Measurements from ENCODE around the gene PITX3.

DNA sequence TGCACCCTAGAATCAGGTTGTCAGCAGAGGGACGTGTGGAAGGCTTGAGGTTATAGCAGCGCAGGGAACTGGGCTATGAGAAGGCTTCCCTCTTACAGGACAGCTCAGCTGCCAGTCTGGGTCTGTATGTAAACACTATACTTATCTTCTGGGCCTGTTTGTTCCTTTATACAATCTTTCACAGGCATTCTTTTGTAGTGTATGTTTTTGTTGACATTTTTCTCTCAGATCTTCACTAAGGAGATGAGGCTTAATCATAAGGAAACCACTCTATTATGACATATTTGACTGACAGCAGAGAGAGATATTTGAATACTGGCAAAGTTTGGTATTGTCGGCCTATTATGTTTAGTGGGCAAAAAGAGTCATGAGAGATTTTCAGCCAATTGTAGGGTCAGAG lies 4.9 kb upstream of the PITX3 start:
- TF ChIP-seq, protein P1, sequence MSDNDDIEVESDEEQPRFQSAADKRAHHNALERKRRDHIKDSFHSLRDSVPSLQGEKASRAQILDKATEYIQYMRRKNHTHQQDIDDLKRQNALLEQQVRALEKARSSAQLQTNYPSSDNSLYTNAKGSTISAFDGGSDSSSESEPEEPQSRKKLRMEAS (CRISPR knock-in tag; IDR thresholded peaks at IDR 0.05), result no peak
- no peak for TF ChIP-seq ZNF354B (CRISPR knock-in tag; IDR thresholded peaks at IDR 0.05)
- no peak for TF ChIP-seq ZNF274 (IDR thresholded peaks at IDR 0.05; ENCODE audit: borderline replicate concordance, low read depth, low read length)
- TF ChIP-seq ZNF184 (CRISPR knock-in tag; IDR thresholded peaks at IDR 0.05), result no peak
- no peak for TF ChIP-seq SIN3A (IDR thresholded peaks at IDR 0.05; ENCODE audit: borderline replicate concordance in 2 of 2, control insufficient read depth in 1 of 2, low read depth in 2 of 2, low read length in 2 of 2)
- TF ChIP-seq, protein P2, sequence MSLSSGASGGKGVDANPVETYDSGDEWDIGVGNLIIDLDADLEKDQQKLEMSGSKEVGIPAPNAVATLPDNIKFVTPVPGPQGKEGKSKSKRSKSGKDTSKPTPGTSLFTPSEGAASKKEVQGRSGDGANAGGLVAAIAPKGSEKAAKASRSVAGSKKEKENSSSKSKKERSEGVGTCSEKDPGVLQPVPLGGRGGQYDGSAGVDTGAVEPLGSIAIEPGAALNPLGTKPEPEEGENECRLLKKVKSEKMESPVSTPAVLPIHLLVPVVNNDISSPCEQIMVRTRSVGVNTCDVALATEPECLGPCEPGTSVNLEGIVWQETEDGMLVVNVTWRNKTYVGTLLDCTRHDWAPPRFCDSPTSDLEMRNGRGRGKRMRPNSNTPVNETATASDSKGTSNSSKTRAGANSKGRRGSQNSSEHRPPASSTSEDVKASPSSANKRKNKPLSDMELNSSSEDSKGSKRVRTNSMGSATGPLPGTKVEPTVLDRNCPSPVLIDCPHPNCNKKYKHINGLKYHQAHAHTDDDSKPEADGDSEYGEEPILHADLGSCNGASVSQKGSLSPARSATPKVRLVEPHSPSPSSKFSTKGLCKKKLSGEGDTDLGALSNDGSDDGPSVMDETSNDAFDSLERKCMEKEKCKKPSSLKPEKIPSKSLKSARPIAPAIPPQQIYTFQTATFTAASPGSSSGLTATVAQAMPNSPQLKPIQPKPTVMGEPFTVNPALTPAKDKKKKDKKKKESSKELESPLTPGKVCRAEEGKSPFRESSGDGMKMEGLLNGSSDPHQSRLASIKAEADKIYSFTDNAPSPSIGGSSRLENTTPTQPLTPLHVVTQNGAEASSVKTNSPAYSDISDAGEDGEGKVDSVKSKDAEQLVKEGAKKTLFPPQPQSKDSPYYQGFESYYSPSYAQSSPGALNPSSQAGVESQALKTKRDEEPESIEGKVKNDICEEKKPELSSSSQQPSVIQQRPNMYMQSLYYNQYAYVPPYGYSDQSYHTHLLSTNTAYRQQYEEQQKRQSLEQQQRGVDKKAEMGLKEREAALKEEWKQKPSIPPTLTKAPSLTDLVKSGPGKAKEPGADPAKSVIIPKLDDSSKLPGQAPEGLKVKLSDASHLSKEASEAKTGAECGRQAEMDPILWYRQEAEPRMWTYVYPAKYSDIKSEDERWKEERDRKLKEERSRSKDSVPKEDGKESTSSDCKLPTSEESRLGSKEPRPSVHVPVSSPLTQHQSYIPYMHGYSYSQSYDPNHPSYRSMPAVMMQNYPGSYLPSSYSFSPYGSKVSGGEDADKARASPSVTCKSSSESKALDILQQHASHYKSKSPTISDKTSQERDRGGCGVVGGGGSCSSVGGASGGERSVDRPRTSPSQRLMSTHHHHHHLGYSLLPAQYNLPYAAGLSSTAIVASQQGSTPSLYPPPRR (CRISPR knock-in tag; IDR thresholded peaks at IDR 0.05; ENCODE audit: borderline replicate concordance), result no peak
- TF ChIP-seq KLF13 (tag; IDR thresholded peaks at IDR 0.05; ENCODE audit: borderline replicate concordance, low read depth), result no peak
- no peak for TF ChIP-seq POLR2A (conservative IDR thresholded peaks at IDR 0.05)
- TF ChIP-seq, protein P3, sequence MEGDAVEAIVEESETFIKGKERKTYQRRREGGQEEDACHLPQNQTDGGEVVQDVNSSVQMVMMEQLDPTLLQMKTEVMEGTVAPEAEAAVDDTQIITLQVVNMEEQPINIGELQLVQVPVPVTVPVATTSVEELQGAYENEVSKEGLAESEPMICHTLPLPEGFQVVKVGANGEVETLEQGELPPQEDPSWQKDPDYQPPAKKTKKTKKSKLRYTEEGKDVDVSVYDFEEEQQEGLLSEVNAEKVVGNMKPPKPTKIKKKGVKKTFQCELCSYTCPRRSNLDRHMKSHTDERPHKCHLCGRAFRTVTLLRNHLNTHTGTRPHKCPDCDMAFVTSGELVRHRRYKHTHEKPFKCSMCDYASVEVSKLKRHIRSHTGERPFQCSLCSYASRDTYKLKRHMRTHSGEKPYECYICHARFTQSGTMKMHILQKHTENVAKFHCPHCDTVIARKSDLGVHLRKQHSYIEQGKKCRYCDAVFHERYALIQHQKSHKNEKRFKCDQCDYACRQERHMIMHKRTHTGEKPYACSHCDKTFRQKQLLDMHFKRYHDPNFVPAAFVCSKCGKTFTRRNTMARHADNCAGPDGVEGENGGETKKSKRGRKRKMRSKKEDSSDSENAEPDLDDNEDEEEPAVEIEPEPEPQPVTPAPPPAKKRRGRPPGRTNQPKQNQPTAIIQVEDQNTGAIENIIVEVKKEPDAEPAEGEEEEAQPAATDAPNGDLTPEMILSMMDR (IDR thresholded peaks at IDR 0.05 in 2 of 3, conservative IDR thresholded peaks at IDR 0.05 in 1 of 3; ENCODE audit: insufficient read depth in 2 of 3, low read depth in 1 of 3, low read length in 3 of 3), result no peak
- TF ChIP-seq, protein P4, sequence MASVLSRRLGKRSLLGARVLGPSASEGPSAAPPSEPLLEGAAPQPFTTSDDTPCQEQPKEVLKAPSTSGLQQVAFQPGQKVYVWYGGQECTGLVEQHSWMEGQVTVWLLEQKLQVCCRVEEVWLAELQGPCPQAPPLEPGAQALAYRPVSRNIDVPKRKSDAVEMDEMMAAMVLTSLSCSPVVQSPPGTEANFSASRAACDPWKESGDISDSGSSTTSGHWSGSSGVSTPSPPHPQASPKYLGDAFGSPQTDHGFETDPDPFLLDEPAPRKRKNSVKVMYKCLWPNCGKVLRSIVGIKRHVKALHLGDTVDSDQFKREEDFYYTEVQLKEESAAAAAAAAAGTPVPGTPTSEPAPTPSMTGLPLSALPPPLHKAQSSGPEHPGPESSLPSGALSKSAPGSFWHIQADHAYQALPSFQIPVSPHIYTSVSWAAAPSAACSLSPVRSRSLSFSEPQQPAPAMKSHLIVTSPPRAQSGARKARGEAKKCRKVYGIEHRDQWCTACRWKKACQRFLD (CRISPR knock-in tag; IDR thresholded peaks at IDR 0.05), result no peak
